Esophagus (tissue), 2 donors: ENCODE measurements around the gene PYROXD2. TPM values are rescaled to one million over a fixed set of nuclear protein-coding genes. Genes with fewer than 3 reads are reported as not detected.
A peak's percentile ranks its signal among the peaks of the same experiment; 100 is the strongest.

Source experiments
- H3K27ac ChIP-seq, 2 donors: one replicate each; pipeline ENCODE4 v1.5.1; 2013; ENCODE audit warnings: low read depth in 2 of 2, mild to moderate bottlenecking in 2 of 2, inconsistent platforms in 1 of 2, low read length in 1 of 2, moderate library complexity in 1 of 2
- H3K27me3 ChIP-seq, 2 donors: one replicate each; pipeline ENCODE4 v1.6.1; 2013; ENCODE audit warnings: low read length in 2 of 2, control low read depth in 1 of 2, mild to moderate bottlenecking in 1 of 2; ENCODE audit not compliant: insufficient read depth in 2 of 2, control insufficient read depth in 1 of 2
- H3K36me3 ChIP-seq, 2 donors: one replicate each; pipeline ENCODE4 v1.6.1; 2013; ENCODE audit warnings: low read length in 1 of 2; ENCODE audit not compliant: control insufficient read depth in 2 of 2, insufficient read depth in 2 of 2
- H3K4me1 ChIP-seq, 2 donors: one replicate each; pipeline ENCODE4 v1.6.1; 2013; ENCODE audit warnings: low read length in 1 of 2; ENCODE audit not compliant: control insufficient read depth in 2 of 2, insufficient read depth in 2 of 2
- H3K4me3 ChIP-seq, 2 donors: one replicate each; pipeline ENCODE4 v1.5.1; 2013; ENCODE audit warnings: low read length in 2 of 2, mild to moderate bottlenecking in 2 of 2, low read depth in 1 of 2, moderate library complexity in 1 of 2
- H3K9me3 ChIP-seq, 2 donors: one replicate each; pipeline ENCODE4 v1.6.1; 2013; ENCODE audit warnings: mild to moderate bottlenecking in 2 of 2, low read depth in 1 of 2, low read length in 1 of 2, moderate library complexity in 1 of 2; ENCODE audit not compliant: control insufficient read depth in 2 of 2, insufficient read depth in 1 of 2
- WGBS, 2 donors: extraction: QIAGEN DNeasy Blood & Tissue Kit; methylation state at CpG; one replicate each; pipeline ENCODE4 v1.1.7; 2013; 5-methylcytosine and 5-hydroxymethylcytosine counted together
- polyA plus RNA-seq, 2 donors: library from polyadenylated mRNA; stranded (reverse); fragments of 200-250 nt; gene quantifications; one replicate each; pipeline ENCODE4 v1.2.3, GENCODE V29; 2013
- donor health status: healthy with polysubstance abuse.
- donor health status: Bipolar disorder and iron deficiency.

The PYROXD2 gene
- 1 to 10 TPM; 1.2 to 3.9 TPM for polyA plus RNA-seq

- Histone ChIP-seq H3K27me3 (no peaks in the 10 kb centered on the region), H3K9me3 (no peaks in the 10 kb centered on the region), H3K4me3 (peak within 1 kb of the TSS; percentile 41 to 55), H3K27ac (peak within 1 kb of the TSS; percentile 57 to 67), H3K36me3 (peaks cover 17 to 25% of the 10 kb centered on the region in 2 donors), H3K4me1 (peaks cover 7 to 15% of the 10 kb centered on the region in 2 donors)
- WGBS, 2 donors = 33% methylated on average over 25 of the region's 25 CpGs
These were observed at the start of gene PYROXD2 for GRCh38 chr10:98414932-98415730. Gene PYROXD2, minus strand, starts transcription at chr10:98415182. Its CDS starts 47 bp downstream, at chr10:98415135.

GRCh38 chr10:98463976-98464754 lies 49.2 kb upstream of the PYROXD2 start:
- Histone ChIP-seq H3K4me3 (no peak overlapping the region), H3K27ac (no peak overlapping the region), H3K9me3 (no peaks in the 10 kb centered on the region), H3K4me1 (peaks cover 0 to 3% of the 10 kb centered on the region in 2 donors), H3K36me3 (no peaks in the 10 kb centered on the region), H3K27me3 (no peaks in the 10 kb centered on the region)
- 73 to 74% methylated on average over 8 of the region's 8 CpGs for WGBS, 2 donors

- 91 to 93% methylated on average over 6 of the region's 6 CpGs for WGBS, 2 donors
These were observed 48.0 kb upstream of the PYROXD2 start for GRCh38 chr10:98463016-98463415.

GRCh38 chr10:98461500-98461842 lies 46.5 kb upstream of the PYROXD2 start:
- no peaks in the 10 kb centered on the region for H3K9me3 ChIP-seq
- no peak overlapping the region for H3K27ac ChIP-seq
- H3K36me3 ChIP-seq = no peaks in the 10 kb centered on the region
- no peak overlapping the region for H3K4me3 ChIP-seq
- no peaks in the 10 kb centered on the region for H3K4me1 ChIP-seq
- WGBS, 2 donors = 86 to 93% methylated on average over 3 of the region's 3 CpGs
- H3K27me3 ChIP-seq = no peaks in the 10 kb centered on the region

More at GRCh38 chr10:98463016-98463415, 48.0 kb upstream of the PYROXD2 start:
- no peaks in the 10 kb centered on the region for H3K9me3 ChIP-seq
- no peaks in the 10 kb centered on the region for H3K27me3 ChIP-seq
- H3K4me1 ChIP-seq = peaks cover 0 to 3% of the 10 kb centered on the region in 2 donors
- no peaks in the 10 kb centered on the region for H3K36me3 ChIP-seq
- no peak overlapping the region for H3K4me3 ChIP-seq
- no peak overlapping the region for H3K27ac ChIP-seq

- H3K27me3 ChIP-seq = no peaks in the 10 kb centered on the region
- H3K27ac ChIP-seq = no peak overlapping the region
- no peaks in the 10 kb centered on the region for H3K9me3 ChIP-seq
- no peaks in the 10 kb centered on the region for H3K36me3 ChIP-seq
- no peak overlapping the region for H3K4me3 ChIP-seq
- 54 to 68% methylated on average over 3 of the region's 3 CpGs for WGBS, 2 donors
- H3K4me1 ChIP-seq = no peaks in the 10 kb centered on the region
These were observed 46.0 kb upstream of the PYROXD2 start for GRCh38 chr10:98460837-98461499.

GRCh38 chr10:98458809-98459784 lies 44.1 kb upstream of the PYROXD2 start:
- Histone ChIP-seq H3K4me3 (no peak overlapping the region), H3K4me1 (no peaks in the 10 kb centered on the region), H3K9me3 (no peaks in the 10 kb centered on the region), H3K27ac (no peak overlapping the region), H3K27me3 (no peaks in the 10 kb centered on the region), H3K36me3 (no peaks in the 10 kb centered on the region)
- 89 to 90% methylated on average over 15 of the region's 15 CpGs for WGBS, 2 donors

- Histone ChIP-seq H3K27me3 (no peaks in the 10 kb centered on the region), H3K9me3 (no peaks in the 10 kb centered on the region), H3K36me3 (no peaks in the 10 kb centered on the region), H3K4me3 (no peak overlapping the region), H3K4me1 (no peaks in the 10 kb centered on the region), H3K27ac (no peak overlapping the region)
- WGBS, 2 donors = 48 to 52% methylated on average over 8 of the region's 8 CpGs
These were observed 42.7 kb upstream of the PYROXD2 start for GRCh38 chr10:98457721-98458120.

- 58 to 67% methylated on average over 12 of the region's 12 CpGs for WGBS, 2 donors
- no peaks in the 10 kb centered on the region for H3K4me1 ChIP-seq
- no peaks in the 10 kb centered on the region for H3K36me3 ChIP-seq
- no peak overlapping the region for H3K4me3 ChIP-seq
- no peaks in the 10 kb centered on the region for H3K9me3 ChIP-seq
- H3K27me3 ChIP-seq = no peaks in the 10 kb centered on the region
- H3K27ac ChIP-seq = no peak overlapping the region
These were observed 41.9 kb upstream of the PYROXD2 start for GRCh38 chr10:98456686-98457482.
